ENCODE measurements around the gene NPY2R.

NPY2R gene

GRCh38 chr4:155208258-155209054 is at the start of gene NPY2R:
Gene NPY2R (plus strand): TSS chr4:155208636. CDS start chr4:155213940, 5,304 bp downstream.
- no peak for DNase-seq (ENCODE audit: low spot score)

GRCh38 chr4:155161357-155161756 is 47.1 kb upstream of the NPY2R start:
- no peak for DNase-seq (ENCODE audit: low spot score)

GRCh38 chr4:155164718-155165117 is 43.7 kb upstream of the NPY2R start:
- DNase-seq (ENCODE audit: low spot score) = no peak

GRCh38 chr4:155170569-155170968 is 37.9 kb upstream of the NPY2R start:
- DNase-seq (ENCODE audit: low spot score) = no peak

GRCh38 chr4:155173371-155173770 is 35.1 kb upstream of the NPY2R start:
- DNase-seq (ENCODE audit: low spot score) = no peak

- no peak for DNase-seq (ENCODE audit: low spot score)
Measured at GRCh38 chr4:155174668-155175067, 33.8 kb upstream of the NPY2R start.

GRCh38 chr4:155179216-155179615 is 29.2 kb upstream of the NPY2R start:
- no peak for DNase-seq (ENCODE audit: low spot score)

GRCh38 chr4:155186972-155187371 is 21.5 kb upstream of the NPY2R start:
- no peak for DNase-seq (ENCODE audit: low spot score)

GRCh38 chr4:155187989-155188388 is 20.4 kb upstream of the NPY2R start:
- DNase-seq (ENCODE audit: low spot score) = no peak

- DNase-seq (ENCODE audit: low spot score) = no peak
Measured at GRCh38 chr4:155190099-155190498, 18.3 kb upstream of the NPY2R start.

- no peak for DNase-seq (ENCODE audit: low spot score)
Measured at GRCh38 chr4:155197757-155198156, 10.7 kb upstream of the NPY2R start.

GRCh38 chr4:155207534-155208257 is 740 bp upstream of the NPY2R start:
- DNase-seq (ENCODE audit: low spot score) = no peak

- no peak for DNase-seq (ENCODE audit: low spot score)
Measured at GRCh38 chr4:155220025-155220424, 11.6 kb downstream of the NPY2R start.

- DNase-seq (ENCODE audit: low spot score) = no peak
Measured at GRCh38 chr4:155227131-155227530, 18.7 kb downstream of the NPY2R start.

GRCh38 chr4:155228713-155229112 is 20.3 kb downstream of the NPY2R start:
- no peak for DNase-seq (ENCODE audit: low spot score)

GRCh38 chr4:155232432-155232831 is 24.0 kb downstream of the NPY2R start:
- no peak for DNase-seq (ENCODE audit: low spot score)

- no peak for DNase-seq (ENCODE audit: low spot score)
Measured at GRCh38 chr4:155234206-155234605, 25.8 kb downstream of the NPY2R start.

GRCh38 chr4:155237567-155237966 is 29.1 kb downstream of the NPY2R start:
- no peak for DNase-seq (ENCODE audit: low spot score)

GRCh38 chr4:155241225-155241624 is 32.8 kb downstream of the NPY2R start:
- no peak for DNase-seq (ENCODE audit: low spot score)

- DNase-seq (ENCODE audit: low spot score) = no peak
Measured at GRCh38 chr4:155241664-155242063, 33.2 kb downstream of the NPY2R start.

GRCh38 chr4:155245105-155245504 is 36.7 kb downstream of the NPY2R start:
- DNase-seq (ENCODE audit: low spot score) = no peak

GRCh38 chr4:155248002-155248896 is 39.8 kb downstream of the NPY2R start:
- DNase-seq (ENCODE audit: low spot score) = no peak
